ENCODE data around the gene JMJD4.
A peak's percentile ranks its signal among the peaks of the same experiment; 100 is the strongest.

The JMJD4 gene

DNA sequence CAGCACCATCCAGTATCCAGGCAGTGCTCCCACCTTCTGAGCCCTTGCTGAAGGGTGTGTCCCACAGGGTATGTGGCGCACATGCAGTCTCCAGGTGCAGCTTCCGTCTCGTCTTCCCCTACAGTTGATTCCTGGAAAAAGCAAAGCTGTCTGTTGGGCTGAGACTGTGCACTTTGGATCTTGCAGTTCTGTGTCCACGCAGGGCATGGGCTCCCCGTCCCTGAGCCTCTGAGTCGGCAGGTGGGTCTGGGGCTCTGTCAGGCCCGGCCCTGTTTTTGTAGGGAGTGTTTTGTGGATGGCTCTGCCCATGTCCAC, 33.0 kb upstream of the JMJD4 start:
- DNase-seq = no peak

DNA sequence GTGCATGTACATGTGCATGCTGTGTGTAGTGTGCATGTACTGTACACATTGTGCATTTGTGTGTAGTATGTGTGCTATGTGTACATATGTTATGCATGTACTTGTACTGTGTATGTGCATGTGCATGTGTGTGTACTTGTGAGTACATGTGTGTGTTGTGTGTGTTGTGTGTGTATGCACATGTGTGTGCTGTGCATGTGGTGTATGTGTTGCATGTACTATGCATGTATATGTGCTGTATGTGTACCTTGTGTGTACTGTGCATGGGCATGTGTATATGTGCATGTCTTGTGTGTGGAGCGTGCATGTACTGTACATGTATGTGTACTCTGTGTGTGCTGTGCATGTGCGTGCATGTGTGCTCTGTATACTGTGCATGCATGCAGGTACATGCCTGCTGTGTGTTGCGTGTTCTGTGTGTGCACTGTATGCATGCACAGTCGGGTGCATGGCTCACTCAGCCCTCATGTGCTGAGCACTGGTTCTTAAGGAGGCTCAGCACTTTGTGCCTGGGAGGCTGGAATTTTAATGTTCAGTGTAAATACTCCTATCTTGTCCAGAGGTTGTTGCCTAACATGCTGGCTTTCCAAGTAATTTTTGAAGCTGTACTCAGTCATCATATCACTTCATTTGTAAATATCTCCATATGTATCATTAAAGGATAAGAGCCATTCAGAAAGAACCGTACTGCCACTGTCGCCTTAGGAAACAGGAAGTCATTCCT, 32.5 kb upstream of the JMJD4 start:
- DNase-seq = no peak

DNA sequence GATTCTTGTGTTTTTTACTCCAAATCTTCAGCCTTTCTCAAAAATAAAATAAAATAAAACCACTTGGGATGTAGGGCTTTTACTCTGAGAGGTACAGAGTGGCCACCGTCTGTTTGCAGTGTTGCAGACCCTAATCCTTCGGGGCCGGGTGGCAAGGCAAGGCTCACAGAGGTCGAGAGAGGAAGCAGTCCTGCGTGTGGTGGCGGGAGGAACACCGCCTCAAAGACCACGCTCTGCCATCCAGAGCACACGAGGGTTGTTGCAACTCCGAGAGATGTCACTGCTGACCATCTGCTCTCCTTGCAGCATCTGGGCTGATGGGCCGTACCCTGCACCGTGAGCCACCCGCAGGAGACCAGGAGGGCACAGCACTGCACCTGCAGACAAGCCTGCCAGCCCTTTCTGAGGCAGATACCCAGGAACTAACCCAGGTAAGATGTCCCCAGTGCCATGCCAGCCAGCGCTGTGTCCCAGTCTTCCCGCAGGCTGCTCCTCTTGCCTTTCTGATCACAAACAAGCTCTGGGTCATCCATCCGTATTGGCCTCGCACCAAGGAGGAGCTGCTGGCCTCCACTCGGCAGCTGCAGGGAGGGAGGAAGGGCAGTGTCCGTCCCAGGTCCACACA, 31.7 kb upstream of the JMJD4 start:
- DNase-seq = no peak

DNA sequence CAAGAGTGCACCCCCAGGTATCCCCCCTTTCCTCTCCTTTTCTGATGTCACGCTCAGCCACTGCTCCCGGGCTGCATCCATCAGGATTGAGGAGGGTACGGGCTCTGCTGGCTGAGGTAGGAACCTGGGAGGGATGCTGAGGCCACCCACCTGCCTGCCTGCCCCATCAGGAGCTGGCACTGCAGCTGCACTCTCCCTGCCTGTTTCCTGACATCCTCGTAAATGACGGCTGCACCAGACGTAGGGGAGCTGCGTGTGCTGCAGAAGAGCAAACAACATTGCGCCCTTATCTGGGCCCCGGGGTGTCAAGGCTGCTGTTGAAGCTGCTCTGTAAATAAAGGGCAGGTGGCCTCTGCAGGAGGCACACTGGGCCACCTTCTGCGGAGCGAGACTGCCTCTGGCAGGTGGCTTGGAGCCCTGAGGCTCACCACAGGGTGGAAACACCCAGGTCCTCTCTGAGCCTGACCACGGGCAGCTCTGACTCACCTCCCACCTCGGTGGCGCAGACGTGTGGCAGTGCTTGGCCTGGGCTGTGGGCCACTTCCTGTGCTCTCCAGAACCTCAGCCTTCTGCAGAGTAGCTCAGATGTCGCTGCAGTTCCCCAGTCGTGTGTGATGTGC, 31.0 kb upstream of the JMJD4 start:
- peak; percentile 93 for DNase-seq

DNA sequence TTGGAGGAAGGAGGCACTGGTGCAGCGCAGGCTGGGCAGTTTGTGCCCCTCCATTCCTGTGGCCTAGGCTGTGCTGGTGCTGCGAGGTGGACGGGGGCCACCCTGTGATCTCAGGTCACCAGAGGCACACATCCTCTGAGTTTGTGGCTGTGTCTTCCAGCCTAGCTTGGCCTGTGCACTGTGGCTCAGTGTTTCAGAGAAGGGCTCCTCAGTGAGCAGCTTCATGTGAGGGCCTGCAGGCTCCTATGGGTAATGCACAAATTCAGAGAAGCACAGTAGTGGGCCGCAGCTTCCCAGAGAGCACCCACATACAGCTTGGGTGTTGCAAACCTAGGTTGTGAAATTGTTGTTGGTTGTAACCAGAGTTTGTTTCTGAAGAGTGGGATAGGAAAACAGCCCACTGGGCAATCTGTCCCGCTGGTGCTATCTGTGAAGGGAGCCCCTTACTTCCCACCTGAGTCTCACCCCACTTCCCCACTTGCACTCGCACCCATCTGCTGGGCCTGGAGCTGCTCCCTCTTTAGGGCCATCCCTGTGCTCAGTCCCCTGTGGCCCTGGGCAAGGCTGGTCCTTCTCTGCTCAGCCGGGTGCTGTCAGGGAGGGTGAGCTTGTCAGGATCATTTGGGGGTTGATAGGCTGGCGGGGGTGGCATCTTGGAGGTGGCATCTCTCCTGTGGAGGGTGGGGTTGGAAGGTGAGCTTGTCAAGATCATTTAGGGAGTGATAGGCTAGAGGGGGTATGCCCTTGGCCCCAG, 30.3 kb upstream of the JMJD4 start:
- no peak for DNase-seq

DNA sequence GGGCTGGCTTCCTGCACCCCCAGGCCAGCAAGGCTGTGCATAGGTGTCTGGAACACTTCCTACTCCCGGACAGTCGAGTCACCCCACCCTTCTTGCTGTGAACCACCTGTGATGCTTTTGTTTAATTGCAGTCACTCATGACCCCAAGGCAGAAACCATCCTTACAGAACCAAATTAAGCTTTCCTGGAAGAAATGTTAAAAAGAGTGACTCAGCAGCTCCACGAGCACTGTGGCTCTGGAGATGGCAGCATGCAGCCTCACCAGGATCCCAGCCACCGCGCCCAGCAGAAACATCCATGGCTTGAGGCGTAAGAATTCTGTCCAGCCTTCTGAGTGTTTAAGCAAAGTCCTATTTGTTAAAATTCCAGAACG, 28.9 kb upstream of the JMJD4 start:
- no peak for DNase-seq

DNA sequence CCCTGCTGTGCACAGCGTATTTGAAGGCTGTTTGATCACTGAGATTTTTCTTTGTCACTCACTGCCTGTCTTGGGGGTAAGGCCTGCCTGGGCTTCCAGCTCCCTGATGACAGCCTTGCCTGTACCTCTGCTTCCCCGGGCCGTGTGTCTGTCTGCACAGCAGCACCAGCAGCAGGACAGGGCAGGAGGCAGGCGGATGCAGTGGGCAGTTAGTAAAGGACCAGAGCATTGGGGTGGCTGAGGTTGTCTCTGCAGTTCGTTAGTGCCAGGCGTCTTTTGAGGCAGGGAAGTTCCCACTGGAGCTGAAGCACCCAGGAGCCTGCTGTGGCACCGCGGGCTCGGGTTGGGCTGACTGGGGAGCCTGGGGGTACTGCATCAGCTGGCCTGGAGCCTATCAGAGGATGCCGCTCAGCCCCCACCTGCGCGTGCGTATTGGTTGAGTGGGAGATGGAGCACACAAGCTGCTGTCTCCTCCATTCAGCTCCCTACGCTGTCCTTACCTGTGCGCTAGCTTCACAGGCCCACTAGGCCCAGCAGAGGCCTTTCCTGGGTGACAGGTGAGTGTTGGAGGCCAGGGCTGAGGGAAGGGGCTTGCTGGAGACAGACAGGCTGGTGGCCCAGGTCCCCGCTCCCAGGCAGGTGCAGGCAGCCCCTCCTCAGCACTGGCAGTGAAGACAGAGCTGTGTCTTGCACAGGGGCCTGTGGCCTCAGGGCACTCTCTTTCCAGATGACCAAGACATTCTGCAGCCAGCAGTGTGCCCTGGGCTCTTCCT, 28.3 kb upstream of the JMJD4 start:
- DNase-seq = no peak

DNA sequence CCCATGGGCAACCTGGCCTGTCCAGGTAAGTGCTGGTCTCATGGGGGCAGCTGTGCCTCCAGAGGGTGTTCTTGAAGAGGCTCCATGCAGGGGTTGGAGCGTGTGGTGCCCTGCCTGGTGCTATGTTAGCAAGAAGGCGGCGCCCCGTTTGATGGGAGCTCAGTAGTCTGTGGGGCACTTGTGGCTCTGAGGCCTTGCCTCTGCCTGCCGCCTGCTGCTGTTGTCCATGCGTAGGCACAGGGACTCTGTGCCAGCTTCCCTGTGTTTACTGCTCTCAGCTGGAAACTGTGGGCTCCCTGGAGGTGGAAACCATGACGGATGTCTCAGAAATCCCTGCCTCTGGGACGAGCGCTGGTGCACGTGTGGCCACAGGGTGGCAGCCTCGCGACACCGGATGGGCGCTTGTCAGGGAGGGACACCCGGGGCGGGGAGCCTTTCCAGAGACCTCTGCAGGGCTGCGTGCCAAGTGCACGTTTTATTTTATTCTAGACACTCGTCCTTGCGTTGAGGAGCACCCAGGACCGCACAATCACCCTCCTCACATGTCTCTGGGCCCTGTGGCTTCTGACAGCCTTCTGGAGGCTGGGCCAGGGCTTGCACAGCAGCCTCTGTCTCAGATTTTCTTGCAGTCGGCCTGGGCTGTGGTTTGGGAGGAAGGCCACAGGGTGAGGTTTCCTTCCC, 27.3 kb upstream of the JMJD4 start:
- DNase-seq = peak; percentile 84

DNA sequence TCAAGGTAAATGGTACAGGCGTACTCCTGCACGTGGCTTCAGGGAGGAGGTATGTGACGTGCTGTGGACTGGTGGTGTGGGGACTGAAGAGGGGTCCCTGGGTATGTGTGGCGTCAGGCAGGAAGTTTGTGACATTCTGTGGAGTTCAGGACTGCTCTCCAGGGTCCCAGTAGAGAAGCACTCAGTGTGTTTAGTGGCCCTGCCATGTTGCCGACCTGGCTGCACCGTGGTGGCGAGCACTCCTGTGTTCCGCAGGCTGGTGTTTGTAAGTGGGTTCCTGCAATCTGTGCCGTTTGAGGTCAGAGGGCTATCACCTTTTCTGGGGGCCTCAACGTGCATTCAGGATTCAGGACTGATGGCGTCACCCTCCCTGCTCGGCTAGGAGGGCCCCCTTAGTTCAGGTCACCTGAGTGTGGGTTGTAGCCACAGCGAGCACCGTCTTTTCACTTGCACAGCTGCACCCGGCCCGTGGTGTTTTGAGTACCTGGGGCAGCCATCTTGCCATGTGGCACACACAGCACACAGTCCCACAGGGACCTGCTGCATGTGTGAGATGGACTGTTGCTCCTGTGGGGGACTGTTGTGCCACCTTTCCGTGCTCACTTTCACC, 26.6 kb upstream of the JMJD4 start:
- no peak for DNase-seq

DNA sequence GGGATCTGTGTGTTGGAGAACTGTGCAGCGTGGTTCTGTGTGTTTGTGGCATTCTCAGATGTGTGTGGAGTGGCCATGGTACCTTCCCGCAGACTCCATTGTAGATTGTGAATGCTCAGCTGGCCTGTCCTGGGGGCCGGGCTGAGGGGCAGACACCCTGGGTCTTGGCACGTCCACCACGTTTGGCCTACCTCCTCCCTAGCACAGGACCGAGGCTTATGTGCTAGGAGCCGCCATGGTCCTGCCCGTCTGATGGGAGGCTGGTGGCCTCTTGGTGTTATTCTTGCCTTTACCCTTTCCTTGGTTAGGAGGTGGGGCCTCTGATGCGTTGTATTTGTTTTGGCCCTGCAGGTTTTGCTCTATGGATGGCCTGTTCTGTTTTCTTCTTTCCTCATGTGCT, 25.3 kb upstream of the JMJD4 start:
- no peak for DNase-seq

DNA sequence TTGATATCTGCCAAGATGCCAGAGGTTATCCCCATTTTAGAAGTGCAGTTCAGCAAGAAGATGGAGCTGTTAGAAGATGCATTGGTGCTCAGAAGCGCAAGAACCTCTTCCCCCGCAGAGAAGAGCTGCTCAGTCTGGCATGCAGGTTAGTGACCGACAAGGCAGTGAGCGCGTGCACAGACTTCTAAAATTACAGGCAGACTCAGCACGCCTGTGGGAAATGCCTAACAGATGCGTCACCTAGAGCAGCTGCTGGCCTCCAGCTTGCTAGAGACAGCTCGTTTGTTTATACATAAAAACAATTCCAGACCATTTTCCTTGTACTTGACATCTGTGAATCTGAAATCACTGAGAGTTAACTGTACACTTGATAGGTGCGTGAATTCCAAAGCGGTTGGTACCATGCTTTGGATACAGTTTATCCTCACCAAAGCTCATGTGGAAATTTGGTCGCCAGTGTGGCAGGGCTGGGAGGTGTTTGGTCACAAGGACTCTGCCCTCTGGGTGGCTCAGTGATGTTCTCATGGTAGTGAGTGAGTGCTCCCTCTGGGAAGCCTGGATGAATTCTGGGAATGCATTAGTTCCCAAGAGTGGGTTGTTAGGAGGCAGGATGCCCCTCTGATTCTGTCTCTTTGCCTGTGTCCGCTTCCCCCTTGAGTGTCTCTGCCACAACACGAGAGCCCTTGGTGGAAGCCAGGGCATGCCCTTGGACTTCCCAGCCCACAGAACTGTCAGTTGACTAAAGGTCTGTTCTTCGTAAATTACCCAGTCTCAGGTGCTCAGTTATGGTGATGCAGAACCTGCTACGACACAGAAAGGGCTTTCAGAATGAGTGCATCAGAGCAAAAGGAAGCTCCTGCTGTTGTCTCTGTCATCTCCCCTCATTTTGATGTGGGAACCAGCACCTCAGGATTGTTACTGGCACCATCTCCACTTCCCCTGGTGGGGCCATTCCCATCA, 24.5 kb upstream of the JMJD4 start:
- no peak for DNase-seq

DNA sequence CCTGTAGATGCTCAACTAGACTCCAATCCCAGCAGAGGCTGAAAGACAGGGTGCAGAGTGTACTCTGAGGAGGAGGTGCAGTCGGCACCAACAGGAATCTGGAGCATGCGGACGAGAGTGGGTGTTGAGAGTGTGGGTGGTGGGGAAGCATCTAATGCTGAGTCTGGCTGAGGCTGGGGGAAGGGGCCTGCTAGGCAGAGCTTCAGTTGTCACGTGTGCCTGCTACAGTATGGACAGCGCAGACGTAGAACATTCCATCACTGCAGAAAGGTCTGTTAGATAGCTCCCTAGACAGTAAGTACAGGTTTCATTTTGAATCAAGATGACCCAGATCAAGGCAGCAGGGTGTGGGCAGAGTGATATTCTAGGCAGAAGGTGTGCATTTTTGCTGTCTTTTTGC, 23.3 kb upstream of the JMJD4 start:
- no peak for DNase-seq

DNA sequence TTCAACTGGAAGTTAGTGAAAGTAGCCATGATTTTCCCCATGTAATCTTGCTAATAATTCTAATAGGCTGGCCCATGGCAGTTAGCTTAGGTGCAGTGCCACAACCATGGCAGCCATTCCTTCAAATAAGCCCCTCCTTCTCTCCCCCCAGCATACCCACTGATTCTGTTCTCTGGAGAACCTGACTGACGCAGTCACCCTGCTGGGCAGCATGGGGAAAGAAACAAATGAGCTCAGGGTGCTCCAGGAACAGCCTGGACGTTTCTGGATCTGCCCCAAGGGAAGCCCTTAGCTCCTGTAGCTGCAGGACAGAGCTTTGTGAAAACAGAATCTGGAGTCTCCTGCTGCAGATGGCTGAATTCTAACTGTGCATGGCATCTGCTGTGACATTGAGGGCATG, 22.7 kb upstream of the JMJD4 start:
- DNase-seq = no peak

DNA sequence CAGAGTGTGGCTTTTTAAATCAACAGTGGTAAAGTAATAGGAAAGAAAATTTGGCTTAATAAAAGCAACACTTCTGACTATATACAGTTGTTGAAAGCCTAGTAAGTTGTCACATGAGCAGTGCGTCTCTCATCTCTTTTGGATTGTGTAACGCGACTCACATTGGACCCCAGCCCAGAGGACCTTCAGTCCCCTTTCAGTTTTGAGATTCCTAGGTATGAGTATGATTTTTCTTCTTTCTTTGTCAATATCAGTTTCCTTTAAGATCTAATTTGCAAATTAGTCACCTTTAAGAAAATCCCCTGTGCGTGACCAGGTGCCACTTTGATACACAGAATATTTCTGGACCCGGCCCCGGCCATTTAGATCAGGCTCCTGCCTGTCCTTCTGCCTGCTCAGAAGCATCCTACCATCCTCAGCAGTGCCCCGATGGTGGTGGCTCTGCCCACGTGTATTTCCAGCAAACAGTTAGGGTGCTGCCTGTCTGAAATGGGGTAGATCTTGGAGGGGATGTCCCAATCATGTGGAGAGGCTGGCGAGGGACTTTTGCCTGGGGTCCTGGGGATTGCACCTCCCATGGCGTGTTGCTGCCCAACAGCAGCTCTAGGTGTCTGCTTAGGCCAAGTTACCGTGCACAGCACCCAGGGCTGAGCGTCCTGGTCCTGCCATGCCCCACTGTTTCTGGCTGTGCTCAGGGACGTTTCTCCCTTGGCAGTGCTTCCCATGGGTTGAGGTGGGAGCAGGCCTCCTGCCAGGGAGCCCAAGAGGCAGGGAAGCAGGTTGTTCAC, 21.3 kb upstream of the JMJD4 start:
- DNase-seq = no peak

DNA sequence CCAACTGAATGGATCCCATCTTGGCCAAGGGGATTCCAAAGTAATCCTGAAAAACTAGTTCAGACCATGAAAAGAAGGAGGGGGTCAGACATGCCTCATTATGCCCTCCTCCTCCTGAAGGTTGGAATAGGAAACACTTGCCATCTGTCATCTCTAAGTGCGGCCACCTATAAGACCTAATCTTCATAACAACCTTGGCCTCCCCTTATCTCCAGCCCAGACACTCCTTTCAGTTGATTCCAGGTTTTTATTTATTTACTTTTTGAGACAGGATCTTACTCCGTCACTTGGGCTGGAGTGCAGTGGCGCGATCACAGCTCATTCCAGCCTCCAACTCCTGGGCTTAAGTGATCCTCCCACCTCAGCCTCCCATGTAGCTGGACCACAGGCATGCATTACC, 19.9 kb upstream of the JMJD4 start:
- DNase-seq = no peak

DNA sequence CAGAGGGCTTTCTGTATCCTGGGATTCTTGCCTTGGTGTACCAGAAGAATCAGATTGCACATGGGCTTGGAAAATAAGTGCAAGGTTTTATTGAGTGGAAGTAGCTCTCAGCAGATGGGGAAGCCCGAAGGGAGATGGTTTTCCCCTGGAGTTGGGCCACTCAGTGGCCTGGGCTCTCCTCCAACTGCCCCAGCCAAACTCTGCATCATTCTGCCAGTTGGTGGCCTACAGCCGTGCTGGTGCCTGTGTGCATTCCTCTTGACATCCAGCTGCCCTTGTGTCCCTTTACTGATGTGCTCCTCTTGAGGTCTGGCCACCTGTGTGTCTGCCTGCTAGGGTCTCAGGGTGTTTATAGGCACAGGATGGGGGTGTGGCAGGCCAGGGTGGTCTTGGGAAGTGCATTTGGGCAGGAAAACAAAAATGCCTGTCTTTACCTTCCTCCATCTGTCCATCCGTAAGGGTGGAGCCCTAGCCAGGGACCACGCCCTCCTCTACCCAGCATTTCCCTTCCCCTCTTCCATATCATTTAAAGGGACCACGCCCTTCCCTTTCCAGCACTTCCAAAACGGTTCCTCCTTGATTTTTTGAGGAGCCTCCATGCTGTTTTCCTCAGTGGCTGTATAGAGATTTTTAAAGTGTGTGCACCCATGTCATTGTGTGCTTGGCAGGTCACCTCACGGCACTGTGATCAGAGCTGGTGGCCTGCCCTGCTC, 19.1 kb upstream of the JMJD4 start:
- no peak for DNase-seq

DNA sequence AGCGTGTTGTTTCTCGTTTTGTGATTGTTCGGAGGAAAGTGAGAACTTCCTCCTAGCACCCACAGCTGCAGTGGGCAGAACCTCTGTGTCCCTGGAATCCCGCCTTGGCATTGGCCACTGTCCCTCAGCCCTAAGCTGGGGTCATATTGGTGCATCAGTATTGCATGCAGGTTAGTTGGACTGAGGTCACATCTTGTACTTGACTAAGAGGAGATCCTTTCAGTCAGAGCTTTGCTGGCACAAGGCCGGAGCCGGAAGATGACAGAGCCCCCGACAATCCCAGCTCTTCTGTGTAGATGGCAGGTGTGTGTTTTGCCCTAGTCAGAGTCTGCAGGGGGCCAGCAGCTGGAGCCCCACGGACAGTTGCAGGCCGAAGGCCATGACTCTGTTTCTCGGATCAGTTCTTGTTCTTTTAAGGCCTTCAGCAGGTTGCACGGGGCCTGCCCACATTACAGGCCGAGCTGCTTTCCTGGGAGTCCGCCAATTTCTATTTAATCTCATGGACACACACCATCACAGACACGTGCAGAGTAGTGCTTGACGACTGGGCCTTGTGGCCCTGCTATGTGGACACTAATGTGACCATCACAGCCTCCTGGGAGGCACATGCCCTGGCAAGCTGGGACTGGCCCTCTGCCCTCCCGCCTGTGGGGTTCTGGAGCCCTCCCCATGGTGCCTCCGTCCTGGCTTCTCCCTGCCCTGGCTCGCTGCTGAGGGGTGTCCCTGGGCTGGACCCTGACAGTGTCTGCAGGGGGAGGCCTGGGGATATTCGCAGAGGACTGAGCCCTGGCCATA, 15.0 kb upstream of the JMJD4 start:
- no peak for DNase-seq

DNA sequence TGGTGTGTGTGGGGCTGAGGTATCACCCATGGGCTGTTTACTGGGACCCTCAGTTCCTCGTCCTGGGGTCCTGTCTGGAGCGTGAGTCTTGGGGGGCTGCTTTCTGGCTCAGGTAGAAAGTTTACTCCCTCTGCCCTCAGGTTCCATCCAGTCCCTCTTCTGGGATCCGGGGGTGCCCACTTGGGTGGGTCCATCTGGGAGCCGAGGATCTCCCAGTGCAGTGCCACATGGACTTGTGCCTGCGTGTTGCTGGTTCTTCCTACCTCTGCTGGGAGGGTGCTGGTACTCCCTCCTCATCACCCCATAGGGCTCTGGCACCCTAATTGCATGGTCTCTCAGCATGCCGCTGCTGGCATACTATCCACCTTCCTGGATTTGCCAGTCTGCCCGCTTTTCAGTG, 14.1 kb upstream of the JMJD4 start:
- no peak for DNase-seq
